Peyer's patch (tissue), 4 donors: ENCODE data around the gene KRT26. TPM values are rescaled to one million over a fixed set of nuclear protein-coding genes. Genes with fewer than 3 reads are reported as not detected.
"Not testable (repeated sequence)": the region's sequence is repeated elsewhere in the genome, so short reads cannot be mapped to it uniquely, and the experiment has no call there.

Source experiments
- DNase-seq, 3 donors: peaks; one replicate each; pipeline ENCODE4 v3.0.0-alpha.2; 2017 to 2019
- H3K27ac ChIP-seq, 4 donors: fragments of 200-600 bp; sonication (generic); one replicate each; pipeline ENCODE4 v1.5.1; 2016 to 2019
- H3K27me3 ChIP-seq, 2 donors: fragments of 200-600 bp; sonication (generic); one replicate each; pipeline ENCODE4 v1.5.1; 2019
- H3K36me3 ChIP-seq, 3 donors: fragments of 200-600 bp; sonication (generic); one replicate each; pipeline ENCODE4 v1.5.1; 2016 to 2019
- H3K4me1 ChIP-seq, 4 donors: fragments of 200-600 bp; sonication (generic); one replicate each; pipeline ENCODE4 v1.5.1; 2016 to 2019
- H3K4me3 ChIP-seq, 4 donors: fragments of 200-600 bp; sonication (generic); 1 replicate in 3 of 4; 2 replicates in 1 of 4; pipeline ENCODE4 v1.5.1; 2016 to 2019; ENCODE audit warnings: mild to moderate bottlenecking in 1 of 4
- H3K9me3 ChIP-seq, 4 donors: fragments of 200-600 bp; sonication (generic); one replicate each; pipeline ENCODE4 v1.5.1; 2016 to 2019; ENCODE audit warnings: mild to moderate bottlenecking in 1 of 4
- CTCF ChIP-seq, 6 experiments: fragments of 450-650 bp in 4 of 6; fragments of 200-600 bp in 2 of 6; sonication (generic) in 1 of 6; IDR thresholded peaks; one replicate each; pipeline ENCODE4 v1.5.1; 2017 to 2019; ENCODE audit warnings: antibody characterized with exemption in 6 of 6, mild to moderate bottlenecking in 3 of 6, moderate library complexity in 1 of 6
- POLR2A ChIP-seq, 2 donors: fragments of 450-650 bp; IDR thresholded peaks; one replicate each; pipeline ENCODE4 v1.5.1; 2017; ENCODE audit warnings: antibody characterized with exemption in 2 of 2, mild to moderate bottlenecking in 2 of 2, moderate library complexity in 2 of 2
- total RNA-seq, 4 donors: library from RNA; depleted of rRNA; stranded (reverse); fragments of >200 nt; gene quantifications; one replicate each; pipeline ENCODE4 v1.1.0, GENCODE V29; 2016

KRT26 gene
- total RNA-seq, 4 donors from 2014 or later = not detected

GRCh38 chr17:40818343-40818732 lies 46.3 kb upstream of the KRT26 start:
- Histone ChIP-seq H3K4me1 (peaks cover 0 to 5% (median 2%) of the 10 kb centered on the region in 4 donors), H3K4me3 (peak overlapping the region; percentile 67 to 93 (median 68)), H3K27ac (peak overlapping the region; percentile 79 to 96 (median 90)), H3K27me3 (no peaks in the 10 kb centered on the region), H3K36me3 (peaks cover 0 to 11% (median 0%) of the 10 kb centered on the region in 3 donors), H3K9me3 (no peaks in the 10 kb centered on the region)
- no peak for DNase-seq
- TF ChIP-seq CTCF (IDR thresholded peaks at IDR 0.05) = no peak
- TF ChIP-seq POLR2A (IDR thresholded peaks at IDR 0.05) = no peak

GRCh38 chr17:40817103-40817682 lies 45.2 kb upstream of the KRT26 start:
- Histone ChIP-seq H3K9me3 (no peaks in the 10 kb centered on the region), H3K36me3 (peaks cover 0 to 11% (median 0%) of the 10 kb centered on the region in 3 donors), H3K27me3 (no peaks in the 10 kb centered on the region), H3K27ac (no peak overlapping the region), H3K4me3 (no peak overlapping the region), H3K4me1 (peaks cover 0 to 5% (median 2%) of the 10 kb centered on the region in 4 donors)
- no peak for DNase-seq
- TF ChIP-seq CTCF (IDR thresholded peaks at IDR 0.05) = no peak
- TF ChIP-seq POLR2A (IDR thresholded peaks at IDR 0.05) = no peak

- H3K9me3 ChIP-seq = no peaks in the 10 kb centered on the region
- TF ChIP-seq POLR2A (IDR thresholded peaks at IDR 0.05) (no peak), CTCF (IDR thresholded peaks at IDR 0.05) (no peak)
- peaks cover 0 to 5% (median 2%) of the 10 kb centered on the region in 4 donors for H3K4me1 ChIP-seq
- H3K4me3 ChIP-seq = no peak overlapping the region
- no peak overlapping the region for H3K27ac ChIP-seq
- peaks cover 0 to 11% (median 0%) of the 10 kb centered on the region in 3 donors for H3K36me3 ChIP-seq
- no peaks in the 10 kb centered on the region for H3K27me3 ChIP-seq
- no peak for DNase-seq
Measured at GRCh38 chr17:40816569-40816968, 44.6 kb upstream of the KRT26 start.

- peaks cover 0 to 5% (median 2%) of the 10 kb centered on the region in 4 donors for H3K4me1 ChIP-seq
- TF ChIP-seq POLR2A (IDR thresholded peaks at IDR 0.05) = no peak
- TF ChIP-seq CTCF (IDR thresholded peaks at IDR 0.05) = no peak
- no peak overlapping the region for H3K27ac ChIP-seq
Measured at GRCh38 chr17:40815381-40815780, 43.4 kb upstream of the KRT26 start.

GRCh38 chr17:40814657-40815056 lies 42.7 kb upstream of the KRT26 start:
- H3K4me1 ChIP-seq, H3K27me3 ChIP-seq, H3K9me3 ChIP-seq, H3K27ac ChIP-seq, H3K4me3 ChIP-seq, DNase-seq: not testable (repeated sequence)
- peaks cover 0 to 11% (median 0%) of the 10 kb centered on the region in 3 donors for H3K36me3 ChIP-seq

More at GRCh38 chr17:40815381-40815780, 43.4 kb upstream of the KRT26 start:
- no peak for DNase-seq
- Histone ChIP-seq H3K36me3 (peaks cover 0 to 11% (median 0%) of the 10 kb centered on the region in 3 donors), H3K4me3 (no peak overlapping the region), H3K27me3 (no peaks in the 10 kb centered on the region), H3K9me3 (no peaks in the 10 kb centered on the region)

GRCh38 chr17:40813804-40814203 lies 41.8 kb upstream of the KRT26 start:
- no peak overlapping the region for H3K27ac ChIP-seq
- H3K27me3 ChIP-seq = no peaks in the 10 kb centered on the region
- H3K9me3 ChIP-seq = no peaks in the 10 kb centered on the region
- TF ChIP-seq CTCF (IDR thresholded peaks at IDR 0.05) (no peak), POLR2A (IDR thresholded peaks at IDR 0.05) (no peak)
- H3K36me3 ChIP-seq = peaks cover 0 to 11% (median 0%) of the 10 kb centered on the region in 3 donors
- DNase-seq = no peak
- H3K4me1 ChIP-seq = peaks cover 0 to 4% (median 0%) of the 10 kb centered on the region in 4 donors
- no peak overlapping the region for H3K4me3 ChIP-seq
